Tongue (tissue), 2 donors: ENCODE results near the gene ZBTB32. TPM values are rescaled to one million over a fixed set of nuclear protein-coding genes. Genes with fewer than 3 reads are reported as not detected.
"Not testable (repeated sequence)": the region's sequence is repeated elsewhere in the genome, so short reads cannot be mapped to it uniquely, and the experiment has no call there.

Source experiments
- DNase-seq: peaks from one replicate; pipeline ENCODE4 v3.0.0-alpha.2; 2015
- total RNA-seq: library from RNA; depleted of rRNA; stranded (reverse); fragments of >200 nt; gene quantifications from one replicate; pipeline ENCODE4 v1.2.3, GENCODE V29; 2014

ZBTB32 gene
- total RNA-seq, 1 donor from 2014 or later: not detected

DNA sequence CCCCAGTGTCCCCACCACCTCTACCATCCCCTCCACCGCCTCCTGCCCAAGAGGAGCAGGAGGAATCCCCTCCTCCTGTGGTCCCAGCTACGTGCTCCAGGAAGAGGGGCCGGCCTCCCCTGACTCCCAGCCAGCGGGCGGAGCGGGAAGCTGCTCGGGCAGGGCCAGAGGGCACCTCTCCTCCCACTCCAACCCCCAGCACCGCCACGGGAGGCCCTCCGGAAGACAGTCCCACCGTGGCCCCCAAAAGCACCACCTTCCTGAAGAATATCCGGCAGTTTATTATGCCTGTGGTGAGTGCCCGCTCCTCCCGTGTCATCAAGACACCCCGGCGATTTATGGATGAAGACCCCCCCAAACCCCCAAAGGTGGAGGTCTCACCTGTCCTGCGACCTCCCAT, 16.3 kb downstream of the ZBTB32 start:
- DNase-seq: no peak

DNA sequence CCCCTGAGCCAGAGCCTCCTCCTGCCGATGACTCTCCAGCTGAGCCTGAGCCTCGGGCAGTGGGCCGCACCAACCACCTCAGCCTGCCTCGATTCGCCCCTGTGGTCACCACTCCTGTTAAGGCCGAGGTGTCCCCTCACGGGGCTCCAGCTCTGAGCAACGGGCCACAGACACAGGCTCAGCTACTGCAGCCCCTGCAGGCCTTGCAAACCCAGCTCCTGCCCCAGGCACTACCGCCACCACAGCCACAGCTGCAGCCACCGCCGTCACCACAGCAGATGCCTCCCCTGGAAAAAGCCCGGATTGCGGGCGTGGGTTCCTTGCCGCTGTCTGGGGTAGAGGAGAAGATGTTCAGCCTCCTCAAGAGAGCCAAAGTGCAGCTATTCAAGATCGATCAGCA, 17.0 kb downstream of the ZBTB32 start:
- no peak for DNase-seq

DNA sequence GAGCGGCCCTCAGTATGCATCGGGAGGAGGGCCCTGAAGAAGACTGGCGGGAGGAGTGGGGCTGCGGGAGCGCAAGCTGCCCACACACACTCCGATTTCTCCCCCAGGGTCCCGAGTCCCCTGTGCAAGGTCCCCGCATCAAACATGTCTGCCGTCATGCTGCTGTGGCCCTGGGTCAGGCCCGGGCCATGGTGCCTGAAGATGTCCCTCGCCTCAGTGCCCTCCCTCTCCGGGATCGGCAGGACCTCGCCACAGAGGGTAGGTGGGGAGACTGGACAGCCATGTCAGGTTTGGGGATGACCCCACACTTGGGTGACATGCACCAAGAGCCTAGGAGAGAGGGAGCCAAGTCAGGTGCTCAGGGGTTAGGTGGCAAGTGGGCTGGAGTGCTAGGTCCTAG, 18.1 kb downstream of the ZBTB32 start:
- no peak for DNase-seq

- DNase-seq: no peak
Measured at GRCh38 chr19:35722897-35723296, 18.5 kb downstream of the ZBTB32 start.

- DNase-seq: no peak
Measured at GRCh38 chr19:35723671-35724070, 19.3 kb downstream of the ZBTB32 start.

GRCh38 chr19:35724132-35724531, 19.8 kb downstream of the ZBTB32 start:
- not testable (repeated sequence) for DNase-seq

DNA sequence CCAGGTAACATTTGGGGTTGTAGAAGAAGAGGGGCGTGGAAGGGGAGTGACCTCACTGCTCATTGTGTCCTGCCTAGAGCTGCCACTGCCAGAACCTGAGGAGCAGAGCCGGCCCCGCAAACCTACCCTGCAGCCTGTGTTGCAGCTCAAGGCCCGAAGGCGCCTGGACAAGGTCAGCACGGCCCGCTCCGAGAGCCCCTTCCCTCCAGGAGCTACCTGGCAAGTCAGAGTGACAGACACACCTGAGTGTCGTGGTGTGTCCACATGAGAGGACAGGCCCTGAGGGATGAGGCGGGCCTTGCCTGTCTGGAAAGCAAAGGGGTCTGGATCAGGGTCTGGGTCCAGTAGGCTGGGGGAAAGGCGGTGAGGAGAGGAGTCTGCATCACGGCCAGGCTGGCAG, 20.2 kb downstream of the ZBTB32 start:
- no peak for DNase-seq

GRCh38 chr19:35725216-35725861, 21.0 kb downstream of the ZBTB32 start:
- DNase-seq: no peak

- no peak for DNase-seq
Measured at GRCh38 chr19:35727053-35727955, 22.9 kb downstream of the ZBTB32 start.

DNA sequence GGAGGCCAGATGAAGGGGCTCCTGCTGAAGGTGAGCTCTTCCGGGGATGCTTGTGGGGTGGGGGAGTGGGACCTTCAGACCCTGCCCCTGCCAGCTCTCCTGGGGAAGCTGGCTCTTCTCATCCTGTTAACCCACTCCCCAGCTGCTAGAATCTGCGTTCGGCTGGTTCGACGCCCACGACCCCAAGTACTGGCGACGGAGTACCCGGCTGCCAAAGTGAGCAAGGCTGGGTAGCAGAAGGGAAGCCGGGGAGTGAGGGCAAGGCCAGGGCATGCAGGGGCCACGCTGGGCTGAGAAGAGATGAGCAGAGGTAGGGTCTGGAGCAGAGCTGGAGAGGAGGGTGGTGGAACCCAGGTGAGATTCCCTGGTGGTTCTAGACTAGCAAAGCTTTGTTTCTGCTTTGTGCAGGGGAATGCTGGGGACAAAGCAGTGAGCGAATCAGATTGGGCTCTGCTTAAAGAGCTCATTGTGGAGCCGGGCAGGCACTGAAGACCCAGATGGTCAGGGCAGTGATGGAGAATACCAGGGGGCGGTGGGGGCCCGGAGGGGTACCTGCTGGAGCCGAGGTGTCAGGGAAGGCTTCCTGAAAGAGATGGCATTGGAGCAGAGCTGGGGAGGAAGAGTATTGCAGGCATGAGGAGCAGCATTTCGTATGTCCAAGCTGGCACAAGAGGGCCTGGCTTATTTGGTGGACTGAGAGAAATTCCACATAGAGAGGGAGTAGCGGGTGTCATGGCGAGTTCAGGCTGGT, 23.8 kb downstream of the ZBTB32 start:
- DNase-seq: no peak

GRCh38 chr19:35729021-35729420, 24.7 kb downstream of the ZBTB32 start:
- DNase-seq: no peak

GRCh38 chr19:35729763-35730162, 25.4 kb downstream of the ZBTB32 start:
- no peak for DNase-seq

DNA sequence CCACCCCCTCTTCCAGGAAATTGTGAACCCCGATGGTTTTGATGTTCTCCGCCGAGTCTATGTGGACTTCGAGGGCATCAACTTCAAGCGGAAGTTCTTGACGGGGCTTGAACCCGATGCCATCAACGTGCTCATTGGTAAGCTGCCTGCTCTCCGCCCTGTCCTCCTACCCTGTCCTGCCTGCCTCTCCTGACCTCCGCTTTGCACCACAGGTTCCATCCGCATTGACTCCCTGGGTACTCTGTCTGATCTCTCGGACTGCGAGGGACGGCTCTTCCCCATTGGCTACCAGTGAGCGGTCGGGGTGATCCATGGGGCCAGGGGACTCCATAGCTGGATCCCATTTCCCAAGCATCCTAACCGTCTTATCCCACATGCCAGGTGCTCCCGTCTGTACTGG, 26.0 kb downstream of the ZBTB32 start:
- no peak for DNase-seq

DNA sequence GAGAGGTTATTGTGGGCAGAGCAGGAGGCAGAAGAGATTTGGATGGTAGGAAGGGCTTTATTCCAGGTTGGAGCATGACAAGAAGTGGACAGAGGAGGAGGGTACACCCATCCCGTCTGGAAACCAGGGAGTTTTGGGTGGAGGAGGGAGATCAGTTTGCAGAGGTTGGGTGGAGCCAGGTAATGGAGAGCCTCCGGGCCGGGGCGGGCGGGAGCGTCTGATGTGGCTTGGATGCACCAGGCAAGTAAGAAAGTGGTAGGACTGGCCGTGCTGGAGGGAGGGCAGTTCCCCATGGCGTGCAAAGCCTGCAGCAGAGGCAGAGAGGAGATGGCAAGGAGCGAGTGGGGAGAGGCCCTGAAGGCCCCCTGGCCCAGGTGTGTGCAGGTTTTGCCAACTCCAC, 27.0 kb downstream of the ZBTB32 start:
- no peak for DNase-seq

DNA sequence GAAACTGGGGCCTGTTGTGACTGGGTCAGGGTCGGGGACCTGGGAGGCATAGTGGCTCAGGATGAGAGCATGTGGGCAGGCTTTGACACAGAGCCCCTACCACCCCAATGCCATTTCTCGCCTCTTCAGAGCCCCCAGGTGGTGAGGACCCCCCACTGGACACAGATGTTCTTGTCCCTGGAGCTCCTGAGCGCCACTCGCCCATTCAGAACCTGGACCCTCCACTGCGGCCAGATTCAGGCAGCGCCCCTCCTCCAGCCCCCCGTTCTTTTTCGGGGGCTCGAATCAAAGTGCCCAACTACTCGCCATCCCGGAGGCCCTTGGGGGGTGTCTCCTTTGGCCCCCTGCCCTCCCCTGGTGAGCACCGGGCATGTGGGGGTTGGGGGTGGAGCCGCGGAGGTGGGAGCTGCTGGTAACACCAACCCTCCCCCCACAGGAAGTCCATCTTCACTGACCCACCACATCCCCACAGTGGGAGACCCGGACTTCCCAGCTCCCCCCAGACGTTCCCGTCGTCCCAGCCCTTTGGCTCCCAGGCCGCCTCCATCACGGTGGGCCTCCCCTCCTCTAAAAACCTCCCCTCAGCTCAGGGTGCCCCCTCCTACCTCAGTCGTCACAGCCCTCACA, 27.5 kb downstream of the ZBTB32 start:
- no peak for DNase-seq

DNA sequence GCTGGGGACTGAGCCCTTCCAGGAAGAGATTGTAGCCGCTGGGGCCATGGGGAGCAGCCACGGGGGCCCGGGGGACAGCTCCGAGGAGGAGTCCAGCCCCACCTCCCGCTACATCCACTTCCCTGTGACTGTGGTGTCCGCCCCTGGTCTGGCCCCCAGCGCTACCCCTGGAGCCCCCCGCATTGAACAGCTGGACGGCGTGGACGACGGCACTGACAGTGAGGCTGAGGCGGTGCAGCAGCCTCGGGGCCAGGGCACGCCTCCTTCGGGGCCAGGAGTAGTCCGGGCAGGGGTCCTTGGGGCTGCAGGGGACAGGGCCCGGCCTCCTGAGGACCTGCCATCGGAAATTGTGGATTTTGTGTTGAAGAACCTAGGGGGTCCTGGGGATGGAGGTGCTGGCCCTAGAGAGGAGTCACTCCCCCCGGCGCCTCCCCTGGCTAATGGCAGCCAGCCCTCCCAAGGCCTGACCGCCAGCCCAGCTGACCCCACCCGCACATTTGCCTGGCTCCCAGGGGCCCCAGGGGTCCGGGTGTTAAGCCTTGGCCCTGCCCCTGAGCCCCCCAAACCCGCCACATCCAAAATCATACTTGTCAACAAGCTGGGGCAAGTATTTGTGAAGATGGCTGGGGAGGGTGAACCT, 28.3 kb downstream of the ZBTB32 start:
- no peak for DNase-seq

- DNase-seq: no peak
Measured at GRCh38 chr19:35733180-35734125, 29.1 kb downstream of the ZBTB32 start.

DNA sequence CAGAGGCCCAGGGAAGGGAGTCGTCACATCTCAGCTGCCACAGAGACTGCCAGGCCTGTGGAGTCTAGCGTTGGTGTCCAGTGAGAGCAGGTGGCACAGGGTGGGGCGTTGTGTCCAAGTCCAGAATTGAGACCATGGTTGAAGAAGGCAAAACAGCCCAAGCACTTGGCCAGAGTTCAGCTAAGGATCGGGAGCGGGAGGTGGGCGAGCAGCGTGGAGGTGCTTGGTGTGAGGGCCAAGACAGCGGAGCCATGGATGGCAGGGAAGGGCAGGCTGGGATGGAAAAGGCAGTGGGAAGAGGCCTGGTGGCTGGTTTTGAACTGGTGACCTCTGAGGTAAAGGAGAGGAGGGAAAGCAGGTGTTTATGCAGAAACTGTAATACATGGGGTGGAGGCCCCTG, 29.9 kb downstream of the ZBTB32 start:
- DNase-seq: no peak

DNA sequence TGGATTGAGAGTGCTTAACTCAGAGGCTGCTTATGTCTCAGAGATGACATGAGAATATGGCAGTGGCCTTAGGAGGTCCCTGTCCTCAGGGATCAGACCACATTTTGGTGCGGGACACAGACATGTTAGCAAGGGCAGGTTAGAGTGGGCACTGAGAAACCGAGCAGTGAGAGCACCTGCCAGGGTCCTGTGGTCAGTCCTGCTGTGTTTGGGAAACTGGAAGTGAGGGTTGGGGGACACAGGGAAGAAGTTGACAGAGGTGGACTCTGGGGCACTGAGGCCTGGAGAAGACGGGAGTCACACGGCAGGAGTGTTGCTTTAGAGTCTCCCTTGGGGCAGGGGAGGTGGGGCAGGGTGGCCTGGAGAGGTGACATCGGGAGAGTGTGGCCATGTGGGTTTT, 30.5 kb downstream of the ZBTB32 start:
- no peak for DNase-seq

GRCh38 chr19:35736913-35737886, 32.8 kb downstream of the ZBTB32 start:
- no peak for DNase-seq
